Measurements from ENCODE around the gene FAM25A. TPM values are rescaled to one million over a fixed set of nuclear protein-coding genes. Genes with fewer than 3 reads are reported as not detected.
"Not testable (repeated sequence)": the region's sequence is repeated elsewhere in the genome, so short reads cannot be mapped to it uniquely, and the experiment has no call there.

FAM25A gene
- total and polyA plus RNA-seq, 5 donors from 2014 or later = not detected

DNA sequence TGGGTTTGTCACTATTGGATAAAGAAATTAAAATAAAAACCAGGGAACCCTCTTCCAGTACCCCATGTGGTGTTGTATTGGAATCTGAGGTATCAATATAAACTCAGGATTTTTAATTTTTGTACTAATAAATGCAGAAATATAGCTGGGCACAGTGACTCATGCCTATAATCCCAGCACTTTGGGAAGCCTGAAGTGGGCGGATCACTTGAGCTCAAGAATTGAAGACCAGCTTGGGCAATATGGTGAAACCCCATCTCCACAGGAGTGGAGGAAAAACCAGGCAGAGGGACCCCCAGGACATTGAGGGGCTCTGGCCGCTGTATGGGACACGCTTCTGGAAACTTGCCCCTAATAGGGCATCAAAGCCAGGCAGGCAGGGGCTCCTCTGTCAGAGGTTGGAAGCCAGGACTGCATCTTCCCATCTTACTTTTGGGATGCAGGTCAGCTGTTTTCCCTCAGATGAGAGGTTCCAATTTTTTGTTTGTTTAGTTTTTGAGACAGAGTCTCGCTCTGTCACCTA lies 40.7 kb upstream of the FAM25A start:
- peaks cover 25% of the 10 kb centered on the region for H3K27me3 Mint-ChIP-seq
- Histone ChIP-seq H3K4me1 (ENCODE audit: control insufficient read depth, insufficient read depth, low read length, poor library complexity, severe bottlenecking) (no peaks in the 10 kb centered on the region), H3K27me3 (ENCODE audit: control insufficient read depth, insufficient read depth, low read length) (peaks cover 6% of the 10 kb centered on the region), H3K36me3 (ENCODE audit: control insufficient read depth, insufficient read depth, low read length) (no peaks in the 10 kb centered on the region), H3K4me3 (ENCODE audit: low read depth, low read length) (no peak overlapping the region), H3K27ac (ENCODE audit: insufficient read depth, low read length, poor library complexity, severe bottlenecking) (no peak overlapping the region), H3K9me3 (ENCODE audit: control insufficient read depth in 2 of 2, low read length in 2 of 2) (no peaks in the 10 kb centered on the region)
- H3K36me3 Mint-ChIP-seq = no peaks in the 10 kb centered on the region
- DNase-seq = no peak
- no peak for ATAC-seq (ENCODE audit: low read depth in 2 of 2)
- H3K4me1 Mint-ChIP-seq = no peaks in the 10 kb centered on the region
- no peak overlapping the region for H3K27ac Mint-ChIP-seq
- no peaks in the 10 kb centered on the region for H3K9me3 Mint-ChIP-seq
- H3K4me3 Mint-ChIP-seq = no peak overlapping the region

GRCh38 chr10:86979977-86980448 lies 40.1 kb upstream of the FAM25A start:
- no peak overlapping the region for H3K27ac ChIP-seq (ENCODE audit: insufficient read depth, low read length, poor library complexity, severe bottlenecking)
- Mint-ChIP-seq H3K9me3 (no peaks in the 10 kb centered on the region), H3K27me3 (peaks cover 25% of the 10 kb centered on the region), H3K36me3 (no peaks in the 10 kb centered on the region), H3K4me3 (no peak overlapping the region), H3K4me1 (no peaks in the 10 kb centered on the region), H3K27ac (no peak overlapping the region)
- no peaks in the 10 kb centered on the region for H3K36me3 ChIP-seq (ENCODE audit: control insufficient read depth, insufficient read depth, low read length)
- no peak overlapping the region for H3K4me3 ChIP-seq (ENCODE audit: low read depth, low read length)
- H3K9me3 ChIP-seq (ENCODE audit: control insufficient read depth in 2 of 2, low read length in 2 of 2) = no peaks in the 10 kb centered on the region
- H3K27me3 ChIP-seq (ENCODE audit: control insufficient read depth, insufficient read depth, low read length) = peaks cover 6% of the 10 kb centered on the region
- DNase-seq (no peak), ATAC-seq (ENCODE audit: low read depth in 2 of 2) (no peak)
- no peaks in the 10 kb centered on the region for H3K4me1 ChIP-seq (ENCODE audit: control insufficient read depth, insufficient read depth, low read length, poor library complexity, severe bottlenecking)

GRCh38 chr10:86981020-86981419 lies 39.1 kb upstream of the FAM25A start:
- not testable (repeated sequence) for H3K27ac ChIP-seq (ENCODE audit: insufficient read depth, low read length, poor library complexity, severe bottlenecking); H3K27me3 ChIP-seq (ENCODE audit: control insufficient read depth, insufficient read depth, low read length); ATAC-seq (ENCODE audit: low read depth in 2 of 2); H3K9me3 ChIP-seq (ENCODE audit: control insufficient read depth in 2 of 2, low read length in 2 of 2); H3K27ac Mint-ChIP-seq; DNase-seq; H3K36me3 ChIP-seq (ENCODE audit: control insufficient read depth, insufficient read depth, low read length); H3K36me3 Mint-ChIP-seq; H3K9me3 Mint-ChIP-seq; H3K4me1 Mint-ChIP-seq; H3K4me1 ChIP-seq (ENCODE audit: control insufficient read depth, insufficient read depth, low read length, poor library complexity, severe bottlenecking); H3K4me3 Mint-ChIP-seq; H3K4me3 ChIP-seq (ENCODE audit: low read depth, low read length)
- peaks cover 25% of the 10 kb centered on the region for H3K27me3 Mint-ChIP-seq

DNA sequence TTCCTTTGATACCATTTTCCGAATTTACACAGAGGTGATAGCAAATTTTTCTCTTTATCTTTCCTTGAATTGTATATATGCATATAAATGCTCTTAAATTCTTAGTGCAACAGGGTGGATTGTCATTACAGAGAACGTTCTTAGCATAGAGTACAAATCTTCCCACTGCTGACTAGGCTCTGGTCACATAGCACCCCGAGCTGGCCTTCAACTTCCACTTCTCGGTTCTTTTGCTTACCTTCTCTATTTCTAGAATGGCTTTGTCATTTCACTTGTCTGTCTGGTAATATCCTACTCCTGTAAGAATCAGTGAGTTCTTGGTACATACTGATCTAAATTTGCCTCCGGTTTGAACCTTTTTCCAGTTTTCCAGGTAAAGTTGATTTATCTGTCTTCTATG lies 38.4 kb upstream of the FAM25A start:
- ATAC-seq (ENCODE audit: low read depth in 2 of 2) (no peak), DNase-seq (no peak)
- H3K4me3 Mint-ChIP-seq = no peak overlapping the region
- H3K36me3 ChIP-seq (ENCODE audit: control insufficient read depth, insufficient read depth, low read length) = no peaks in the 10 kb centered on the region
- H3K27me3 ChIP-seq (ENCODE audit: control insufficient read depth, insufficient read depth, low read length) = peaks cover 6% of the 10 kb centered on the region
- no peak overlapping the region for H3K27ac Mint-ChIP-seq
- H3K4me1 Mint-ChIP-seq = no peaks in the 10 kb centered on the region
- no peaks in the 10 kb centered on the region for H3K36me3 Mint-ChIP-seq
- no peak overlapping the region for H3K4me3 ChIP-seq (ENCODE audit: low read depth, low read length)
- peaks cover 29% of the 10 kb centered on the region for H3K27me3 Mint-ChIP-seq
- H3K27ac ChIP-seq (ENCODE audit: insufficient read depth, low read length, poor library complexity, severe bottlenecking) = no peak overlapping the region
- H3K4me1 ChIP-seq (ENCODE audit: control insufficient read depth, insufficient read depth, low read length, poor library complexity, severe bottlenecking) = no peaks in the 10 kb centered on the region
- H3K9me3 Mint-ChIP-seq = peaks cover 0 to 1% (median 0%) of the 10 kb centered on the region in 7 donors
- no peaks in the 10 kb centered on the region for H3K9me3 ChIP-seq (ENCODE audit: control insufficient read depth in 2 of 2, low read length in 2 of 2)

GRCh38 chr10:86984498-86984897 lies 35.6 kb upstream of the FAM25A start:
- H3K27me3 ChIP-seq (ENCODE audit: control insufficient read depth, insufficient read depth, low read length) = peaks cover 19% of the 10 kb centered on the region
- H3K27me3 Mint-ChIP-seq = peaks cover 35% of the 10 kb centered on the region
- not testable (repeated sequence) for H3K4me1 ChIP-seq (ENCODE audit: control insufficient read depth, insufficient read depth, low read length, poor library complexity, severe bottlenecking); H3K4me3 Mint-ChIP-seq; ATAC-seq (ENCODE audit: low read depth in 2 of 2); H3K9me3 Mint-ChIP-seq; H3K36me3 Mint-ChIP-seq; H3K27ac ChIP-seq (ENCODE audit: insufficient read depth, low read length, poor library complexity, severe bottlenecking); H3K9me3 ChIP-seq (ENCODE audit: control insufficient read depth in 2 of 2, low read length in 2 of 2); DNase-seq; H3K27ac Mint-ChIP-seq; H3K4me3 ChIP-seq (ENCODE audit: low read depth, low read length); H3K4me1 Mint-ChIP-seq; H3K36me3 ChIP-seq (ENCODE audit: control insufficient read depth, insufficient read depth, low read length)

DNA sequence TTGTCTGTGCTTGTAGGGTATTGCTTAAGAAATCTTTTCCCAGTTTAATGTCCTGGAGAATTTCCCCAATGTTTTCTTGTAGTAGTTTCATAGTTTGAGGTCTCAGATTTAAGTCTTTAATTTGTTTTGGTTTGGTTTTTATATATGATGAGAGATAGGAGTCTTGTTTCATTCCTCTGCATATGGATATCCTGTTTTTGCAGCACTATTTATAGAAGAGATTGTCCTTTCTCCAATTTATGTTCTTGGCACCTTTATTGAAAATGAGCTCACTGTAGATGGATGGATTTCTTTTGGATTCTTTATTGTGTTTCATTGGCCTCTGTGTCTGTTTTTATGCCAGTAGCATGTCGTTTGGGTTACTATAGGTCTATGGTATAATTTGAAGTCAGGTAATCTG lies 31.6 kb upstream of the FAM25A start:
- H3K9me3 Mint-ChIP-seq = peaks cover 0 to 1% (median 0%) of the 10 kb centered on the region in 7 donors
- no peak overlapping the region for H3K4me3 Mint-ChIP-seq
- H3K4me1 Mint-ChIP-seq = no peaks in the 10 kb centered on the region
- Histone ChIP-seq H3K4me3 (ENCODE audit: low read depth, low read length) (no peak overlapping the region), H3K36me3 (ENCODE audit: control insufficient read depth, insufficient read depth, low read length) (no peaks in the 10 kb centered on the region), H3K4me1 (ENCODE audit: control insufficient read depth, insufficient read depth, low read length, poor library complexity, severe bottlenecking) (no peaks in the 10 kb centered on the region), H3K27ac (ENCODE audit: insufficient read depth, low read length, poor library complexity, severe bottlenecking) (no peak overlapping the region), H3K9me3 (ENCODE audit: control insufficient read depth in 2 of 2, low read length in 2 of 2) (no peaks in the 10 kb centered on the region), H3K27me3 (ENCODE audit: control insufficient read depth, insufficient read depth, low read length) (peaks cover 23% of the 10 kb centered on the region)
- peaks cover 44% of the 10 kb centered on the region for H3K27me3 Mint-ChIP-seq
- ATAC-seq (ENCODE audit: low read depth in 2 of 2) (no peak), DNase-seq (no peak)
- no peaks in the 10 kb centered on the region for H3K36me3 Mint-ChIP-seq
- no peak overlapping the region for H3K27ac Mint-ChIP-seq

DNA sequence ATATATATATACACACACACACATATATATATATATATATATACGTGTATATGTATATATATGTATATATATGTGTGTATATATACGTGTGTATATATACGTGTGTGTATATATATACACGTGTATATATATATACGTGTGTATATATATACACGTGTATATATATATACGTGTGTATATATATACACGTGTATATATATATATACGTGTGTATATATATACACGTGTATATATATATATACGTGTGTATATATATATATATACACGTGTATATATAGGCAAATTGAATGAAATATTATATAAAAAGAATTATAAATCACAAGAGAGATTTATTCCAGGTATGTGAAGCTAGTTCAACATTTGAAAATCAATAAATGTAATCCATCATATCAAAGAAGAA lies 28.7 kb upstream of the FAM25A start:
- DNase-seq; H3K27ac ChIP-seq (ENCODE audit: insufficient read depth, low read length, poor library complexity, severe bottlenecking); H3K9me3 ChIP-seq (ENCODE audit: control insufficient read depth in 2 of 2, low read length in 2 of 2); ATAC-seq (ENCODE audit: low read depth in 2 of 2); H3K4me1 ChIP-seq (ENCODE audit: control insufficient read depth, insufficient read depth, low read length, poor library complexity, severe bottlenecking); H3K4me1 Mint-ChIP-seq; H3K4me3 ChIP-seq (ENCODE audit: low read depth, low read length); H3K27ac Mint-ChIP-seq; H3K36me3 ChIP-seq (ENCODE audit: control insufficient read depth, insufficient read depth, low read length); H3K36me3 Mint-ChIP-seq; H3K9me3 Mint-ChIP-seq; H3K4me3 Mint-ChIP-seq: not testable (repeated sequence)
- H3K27me3 Mint-ChIP-seq = peaks cover 47% of the 10 kb centered on the region
- peaks cover 21% of the 10 kb centered on the region for H3K27me3 ChIP-seq (ENCODE audit: control insufficient read depth, insufficient read depth, low read length)

DNA sequence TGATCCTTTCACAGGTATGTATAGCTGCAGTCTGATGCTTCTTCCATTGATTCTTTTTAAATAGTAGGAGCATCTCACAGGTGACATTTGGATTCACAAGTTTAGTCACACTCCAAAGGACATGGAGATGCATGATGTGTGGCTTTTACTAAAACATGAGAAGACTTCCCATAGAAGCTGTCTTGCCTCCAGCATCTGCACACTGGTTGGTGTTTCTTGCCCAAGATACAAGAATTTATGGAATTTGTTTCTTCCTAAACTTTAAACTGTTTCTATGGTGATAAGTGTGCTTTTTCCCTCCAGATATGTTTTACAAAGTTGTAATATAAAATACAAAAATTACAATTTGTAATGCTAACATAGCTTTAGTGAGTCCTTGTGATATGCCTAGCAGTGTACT lies 27.6 kb upstream of the FAM25A start:
- peaks cover 55% of the 10 kb centered on the region for H3K27me3 Mint-ChIP-seq
- DNase-seq (no peak), ATAC-seq (ENCODE audit: low read depth in 2 of 2) (no peak)
- Histone ChIP-seq H3K9me3 (ENCODE audit: control insufficient read depth in 2 of 2, low read length in 2 of 2) (no peaks in the 10 kb centered on the region), H3K27me3 (ENCODE audit: control insufficient read depth, insufficient read depth, low read length) (peaks cover 21% of the 10 kb centered on the region), H3K36me3 (ENCODE audit: control insufficient read depth, insufficient read depth, low read length) (no peaks in the 10 kb centered on the region), H3K4me1 (ENCODE audit: control insufficient read depth, insufficient read depth, low read length, poor library complexity, severe bottlenecking) (no peaks in the 10 kb centered on the region), H3K27ac (ENCODE audit: insufficient read depth, low read length, poor library complexity, severe bottlenecking) (no peak overlapping the region), H3K4me3 (ENCODE audit: low read depth, low read length) (no peak overlapping the region)
- H3K4me1 Mint-ChIP-seq = no peaks in the 10 kb centered on the region
- H3K9me3 Mint-ChIP-seq = no peaks in the 10 kb centered on the region
- no peaks in the 10 kb centered on the region for H3K36me3 Mint-ChIP-seq
- H3K27ac Mint-ChIP-seq = no peak overlapping the region
- no peak overlapping the region for H3K4me3 Mint-ChIP-seq
